WTC11 (cell line): ENCODE results near the gene TCEANC2. TPM values are rescaled to one million over a fixed set of nuclear protein-coding genes. Genes with fewer than 3 reads are reported as not detected.

Experiments
- ATAC-seq: fragments of 200-7000 bp; cut with Tn5 transposase; 2 replicates; pipeline ENCODE4 v1.10.0; 2021; ENCODE audit warnings: mild to moderate bottlenecking, moderate library complexity
- CTCF ChIA-PET: fragments of 300-600 bp; sonication (Branson Sonifier 250); formaldehyde crosslinking; loops from one replicate; lab custom pipeline; 2021; ENCODE audit warnings: antibody characterized with exemption; lab: Charles Lee
- POLR2A ChIA-PET: fragments of 350-600 bp; sonication (Branson Sonifier 250); formaldehyde crosslinking; loops from one replicate; lab custom pipeline; 2021; ENCODE audit warnings: antibody characterized with exemption; lab: Charles Lee
- DNase-seq: peaks from one replicate; pipeline ENCODE4 v3.0.0; 2021; ENCODE audit warnings: low spot score
- H3K27ac Mint-ChIP-seq: 2 replicates; pipeline ENCODE4 v1.8.0; 2021; ENCODE audit warnings: mixed read lengths
- H3K27me3 Mint-ChIP-seq: 2 replicates; pipeline ENCODE4 v1.8.0; 2021; ENCODE audit warnings: low read depth, mild to moderate bottlenecking, moderate library complexity, mixed read lengths
- H3K36me3 Mint-ChIP-seq: 2 replicates; pipeline ENCODE4 v1.8.0; 2021; ENCODE audit warnings: mixed read lengths
- H3K4me1 Mint-ChIP-seq: 2 replicates; pipeline ENCODE4 v1.8.0; 2022; ENCODE audit warnings: mixed read lengths
- H3K4me3 Mint-ChIP-seq: 2 replicates; pipeline ENCODE4 v1.8.0; 2021; ENCODE audit warnings: mild to moderate bottlenecking, moderate library complexity, mixed read lengths
- H3K9me3 Mint-ChIP-seq: 2 replicates; pipeline ENCODE4 v1.8.0; 2021; ENCODE audit warnings: mixed read lengths
- ATF1 ChIP-seq: sonication (generic); formaldehyde crosslinking; IDR thresholded peaks from 2 replicates; pipeline ENCODE4 v1.8.1; 2023; ENCODE audit warnings: mild to moderate bottlenecking, moderate library complexity, missing genetic modification reagents
- E2F1 ChIP-seq: sonication (generic); formaldehyde crosslinking; IDR thresholded peaks from 2 replicates; pipeline ENCODE4 v1.8.0; 2022; ENCODE audit warnings: mild to moderate bottlenecking, missing genetic modification reagents
- E2F4 ChIP-seq: sonication (generic); formaldehyde crosslinking; IDR thresholded peaks from 2 replicates; pipeline ENCODE4 v1.8.1; 2022; ENCODE audit warnings: low read depth, mild to moderate bottlenecking, moderate library complexity, missing genetic modification reagents, borderline replicate concordance
- FOXJ3 ChIP-seq: sonication (generic); formaldehyde crosslinking; IDR thresholded peaks from 2 replicates; pipeline ENCODE4 v1.9.0; 2021; ENCODE audit warnings: missing genetic modification reagents, mild to moderate bottlenecking, borderline replicate concordance
- GTF2I ChIP-seq: fragments of 250-450 bp; sonication (Bioruptor Pico); conservative IDR thresholded peaks from 2 replicates; pipeline ENCODE4 v1.4.0; 2021; ENCODE audit warnings: mild to moderate bottlenecking
- HMGA2 ChIP-seq: fragments of 250-450 bp; sonication (Bioruptor Pico); IDR thresholded peaks from 2 replicates; pipeline ENCODE4 v1.4.0; 2021; ENCODE audit warnings: mild to moderate bottlenecking, moderate library complexity
- IRF1 ChIP-seq: sonication (generic); formaldehyde crosslinking; IDR thresholded peaks from 2 replicates; pipeline ENCODE4 v1.8.0; 2023; ENCODE audit warnings: missing genetic modification reagents
- IRF2 ChIP-seq: sonication (generic); formaldehyde crosslinking; IDR thresholded peaks from 2 replicates; pipeline ENCODE4 v1.8.0; 2022; ENCODE audit warnings: low read depth, missing genetic modification reagents, borderline replicate concordance
- JAZF1 ChIP-seq: fragments of 250-450 bp; sonication (Bioruptor Pico); IDR thresholded peaks from 2 replicates; pipeline ENCODE4 v1.9.0; 2021; ENCODE audit warnings: moderate library complexity, mild to moderate bottlenecking, inconsistent platforms
- JUN ChIP-seq: sonication (generic); formaldehyde crosslinking; IDR thresholded peaks from 2 replicates; pipeline ENCODE4 v1.8.0; 2023; ENCODE audit warnings: mild to moderate bottlenecking, missing genetic modification reagents
- KAT7 ChIP-seq: sonication (generic); formaldehyde crosslinking; IDR thresholded peaks from 2 replicates; pipeline ENCODE4 v1.8.1; 2023; ENCODE audit warnings: missing genetic modification reagents, mild to moderate bottlenecking, borderline replicate concordance
- MAX ChIP-seq: sonication (generic); formaldehyde crosslinking; IDR thresholded peaks from 2 replicates; pipeline ENCODE4 v1.8.0; 2022; ENCODE audit warnings: mild to moderate bottlenecking, missing genetic modification reagents
- MLX ChIP-seq: sonication (generic); formaldehyde crosslinking; IDR thresholded peaks from 2 replicates; pipeline ENCODE4 v1.8.1; 2023; ENCODE audit warnings: mild to moderate bottlenecking, missing genetic modification reagents, moderate library complexity
- RELA ChIP-seq: sonication (generic); formaldehyde crosslinking; IDR thresholded peaks from 2 replicates; pipeline ENCODE4 v1.8.1; 2022; ENCODE audit warnings: missing genetic modification reagents, mild to moderate bottlenecking, borderline replicate concordance
- SOX15 ChIP-seq: fragments of 250-450 bp; sonication (Bioruptor Pico); IDR thresholded peaks from 2 replicates; pipeline ENCODE4 v1.9.0; 2021; ENCODE audit warnings: mild to moderate bottlenecking
- SP1 ChIP-seq: sonication (generic); formaldehyde crosslinking; conservative IDR thresholded peaks from 2 replicates; pipeline ENCODE4 v1.8.1; 2022; ENCODE audit warnings: missing genetic modification reagents
- TEAD1 ChIP-seq: sonication (generic); formaldehyde crosslinking; IDR thresholded peaks from 2 replicates; pipeline ENCODE4 v1.8.0; 2022; ENCODE audit warnings: mild to moderate bottlenecking, missing genetic modification reagents
- TEAD4 ChIP-seq: sonication (generic); formaldehyde crosslinking; IDR thresholded peaks from 2 replicates; pipeline ENCODE4 v1.8.0; 2022; ENCODE audit warnings: mild to moderate bottlenecking, missing genetic modification reagents
- ZNF263 ChIP-seq: sonication (generic); formaldehyde crosslinking; IDR thresholded peaks from 2 replicates; pipeline ENCODE4 v1.8.1; 2022; ENCODE audit warnings: low read depth, mild to moderate bottlenecking, moderate library complexity, missing genetic modification reagents
- ZNF317 ChIP-seq: sonication (generic); formaldehyde crosslinking; IDR thresholded peaks from 2 replicates; pipeline ENCODE4 v1.8.1; 2023; ENCODE audit warnings: low read depth, mild to moderate bottlenecking, moderate library complexity, missing genetic modification reagents, borderline replicate concordance
- ZNF416 ChIP-seq: fragments of 250-450 bp; sonication (Bioruptor Pico); IDR thresholded peaks from 2 replicates; pipeline ENCODE4 v1.9.0; 2021; ENCODE audit warnings: mild to moderate bottlenecking, inconsistent platforms
- total RNA-seq: library from RNA; stranded (reverse); gene quantifications from 3 replicates; pipeline ENCODE4 v1.2.3, GENCODE V29; 2021
- TF ChIP-seq, protein P1 (sequence below): sonication (generic); formaldehyde crosslinking; IDR thresholded peaks from 2 replicates; pipeline ENCODE4 v1.8.1; 2023; ENCODE audit warnings: mild to moderate bottlenecking, moderate library complexity, missing genetic modification reagents
- TF ChIP-seq, protein P2 (sequence below): sonication (generic); formaldehyde crosslinking; IDR thresholded peaks from 2 replicates; pipeline ENCODE4 v1.8.0; 2023; ENCODE audit warnings: mild to moderate bottlenecking, missing genetic modification reagents

TCEANC2 gene
- total RNA-seq, 1 experiment from 2014 or later: 6.3 TPM

DNA sequence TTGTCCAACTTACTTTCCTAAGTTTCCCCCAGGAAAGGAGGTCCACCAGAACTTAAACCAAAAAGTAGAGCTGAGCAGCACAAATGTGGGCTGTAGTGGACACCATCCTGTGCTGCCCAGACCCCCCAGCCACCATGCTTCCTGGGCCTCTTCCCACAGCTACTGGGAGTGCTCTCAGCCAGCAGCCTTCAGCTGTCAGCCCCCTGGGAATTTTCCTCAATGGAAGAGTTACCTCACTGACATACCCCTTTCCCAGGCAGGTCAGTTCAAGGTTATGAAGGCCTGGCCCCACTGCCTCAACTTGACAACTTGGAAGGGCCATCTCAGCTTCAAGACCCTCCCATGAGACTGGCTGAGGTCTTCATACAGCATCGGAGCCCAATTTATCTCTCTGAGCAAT is 51.7 kb downstream of the TCEANC2 start:
- ChIA-PET CTCF (interaction anchor here (1.4 kb wide), 1 partner anchor 17 kb away, joined by 8 read pairs; no protein-coding TSS in a partner anchor), POLR2A (interaction anchor here (0.7 kb wide), 1 partner anchor 590 kb away, joined by 3 read pairs; no protein-coding TSS in a partner anchor)
- no peak for ATAC-seq
- Mint-ChIP-seq H3K4me1 (no peaks in the 10 kb centered on the region), H3K27ac (no peak overlapping the region), H3K27me3 (no peaks in the 10 kb centered on the region), H3K36me3 (no peaks in the 10 kb centered on the region), H3K4me3 (no peak overlapping the region), H3K9me3 (no peaks in the 10 kb centered on the region)
- no peak for TF ChIP-seq MLX (CRISPR knock-in tag)
- no peak for TF ChIP-seq MAX (CRISPR knock-in tag)
- TF ChIP-seq, protein P1, sequence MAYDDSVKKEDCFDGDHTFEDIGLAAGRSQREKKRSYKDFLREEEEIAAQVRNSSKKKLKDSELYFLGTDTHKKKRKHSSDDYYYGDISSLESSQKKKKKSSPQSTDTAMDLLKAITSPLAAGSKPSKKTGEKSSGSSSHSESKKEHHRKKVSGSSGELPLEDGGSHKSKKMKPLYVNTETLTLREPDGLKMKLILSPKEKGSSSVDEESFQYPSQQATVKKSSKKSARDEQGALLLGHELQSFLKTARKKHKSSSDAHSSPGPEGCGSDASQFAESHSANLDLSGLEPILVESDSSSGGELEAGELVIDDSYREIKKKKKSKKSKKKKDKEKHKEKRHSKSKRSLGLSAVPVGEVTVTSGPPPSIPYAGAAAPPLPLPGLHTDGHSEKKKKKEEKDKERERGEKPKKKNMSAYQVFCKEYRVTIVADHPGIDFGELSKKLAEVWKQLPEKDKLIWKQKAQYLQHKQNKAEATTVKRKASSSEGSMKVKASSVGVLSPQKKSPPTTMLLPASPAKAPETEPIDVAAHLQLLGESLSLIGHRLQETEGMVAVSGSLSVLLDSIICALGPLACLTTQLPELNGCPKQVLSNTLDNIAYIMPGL (CRISPR knock-in tag): no peak
- no peak for TF ChIP-seq FOXJ3
- TF ChIP-seq TEAD4: no peak
- TF ChIP-seq E2F4 (CRISPR knock-in tag): no peak
- no peak for TF ChIP-seq IRF1
- no peak for TF ChIP-seq JUN
- TF ChIP-seq GTF2I: no peak
- no peak for TF ChIP-seq JAZF1
- TF ChIP-seq TEAD1: no peak
- TF ChIP-seq IRF2 (CRISPR knock-in tag): no peak
- TF ChIP-seq, protein P2, sequence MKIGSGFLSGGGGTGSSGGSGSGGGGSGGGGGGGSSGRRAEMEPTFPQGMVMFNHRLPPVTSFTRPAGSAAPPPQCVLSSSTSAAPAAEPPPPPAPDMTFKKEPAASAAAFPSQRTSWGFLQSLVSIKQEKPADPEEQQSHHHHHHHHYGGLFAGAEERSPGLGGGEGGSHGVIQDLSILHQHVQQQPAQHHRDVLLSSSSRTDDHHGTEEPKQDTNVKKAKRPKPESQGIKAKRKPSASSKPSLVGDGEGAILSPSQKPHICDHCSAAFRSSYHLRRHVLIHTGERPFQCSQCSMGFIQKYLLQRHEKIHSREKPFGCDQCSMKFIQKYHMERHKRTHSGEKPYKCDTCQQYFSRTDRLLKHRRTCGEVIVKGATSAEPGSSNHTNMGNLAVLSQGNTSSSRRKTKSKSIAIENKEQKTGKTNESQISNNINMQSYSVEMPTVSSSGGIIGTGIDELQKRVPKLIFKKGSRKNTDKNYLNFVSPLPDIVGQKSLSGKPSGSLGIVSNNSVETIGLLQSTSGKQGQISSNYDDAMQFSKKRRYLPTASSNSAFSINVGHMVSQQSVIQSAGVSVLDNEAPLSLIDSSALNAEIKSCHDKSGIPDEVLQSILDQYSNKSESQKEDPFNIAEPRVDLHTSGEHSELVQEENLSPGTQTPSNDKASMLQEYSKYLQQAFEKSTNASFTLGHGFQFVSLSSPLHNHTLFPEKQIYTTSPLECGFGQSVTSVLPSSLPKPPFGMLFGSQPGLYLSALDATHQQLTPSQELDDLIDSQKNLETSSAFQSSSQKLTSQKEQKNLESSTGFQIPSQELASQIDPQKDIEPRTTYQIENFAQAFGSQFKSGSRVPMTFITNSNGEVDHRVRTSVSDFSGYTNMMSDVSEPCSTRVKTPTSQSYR (CRISPR knock-in tag): no peak
- TF ChIP-seq ATF1 (CRISPR knock-in tag): no peak
- no peak for DNase-seq

GRCh38 chr1:54105736-54106269 is 52.4 kb downstream of the TCEANC2 start:
- no peaks in the 10 kb centered on the region for H3K9me3 Mint-ChIP-seq
- ATAC-seq (no peak), DNase-seq (no peak)
- H3K36me3 Mint-ChIP-seq: no peaks in the 10 kb centered on the region
- ChIA-PET POLR2A (interaction anchor here (0.7 kb wide), 1 partner anchor 589 kb away, joined by 3 read pairs; no protein-coding TSS in a partner anchor), CTCF (interaction anchor here (1.4 kb wide), 1 partner anchor 16 kb away, joined by 8 read pairs; no protein-coding TSS in a partner anchor)
- H3K27ac Mint-ChIP-seq: no peak overlapping the region
- no peak overlapping the region for H3K4me3 Mint-ChIP-seq
- H3K4me1 Mint-ChIP-seq: no peaks in the 10 kb centered on the region
- no peaks in the 10 kb centered on the region for H3K27me3 Mint-ChIP-seq
- no peak for TF ChIP-seq E2F1 (CRISPR knock-in tag)
- no peak for TF ChIP-seq SP1 (CRISPR knock-in tag)
- TF ChIP-seq RELA (CRISPR knock-in tag): no peak
- TF ChIP-seq ZNF317: no peak
- no peak for TF ChIP-seq MAX (CRISPR knock-in tag)
- TF ChIP-seq SOX15 (CRISPR knock-in tag): no peak
- TF ChIP-seq ZNF263 (CRISPR knock-in tag): no peak
- TF ChIP-seq KAT7 (CRISPR knock-in tag): no peak
- no peak for TF ChIP-seq ZNF416 (CRISPR knock-in tag)
- TF ChIP-seq HMGA2 (CRISPR knock-in tag): no peak
